Endothelial cell of umbilical vein (primary cell): ENCODE results near the gene CSNK1G1. TPM values are rescaled to one million over a fixed set of nuclear protein-coding genes. Genes with fewer than 3 reads are reported as not detected.

ENCODE experiments used
- BruUV-seq: library from RNA; stranded (reverse); fragments of 400-500 nt; replicated peaks from 2 replicates; lab custom pipeline; 2021; lab: Mats Ljungman, UMichigan
- CTCF ChIA-PET: fragments of 300-600, 350-600 bp; sonication (Branson Sonifier 250); formaldehyde crosslinking; loops from one replicate; lab custom pipeline; 2021; ENCODE audit warnings: antibody characterized with exemption, inconsistent platforms; lab: Charles Lee
- POLR2A ChIA-PET: fragments of 300-600, 350-600 bp; sonication (Branson Sonifier 250); formaldehyde crosslinking; loops from one replicate; lab custom pipeline; 2021; ENCODE audit warnings: antibody characterized with exemption, inconsistent platforms; lab: Charles Lee
- DNase-seq: peaks from one replicate; pipeline ENCODE4 v3.0.0-alpha.2; 2011; ENCODE audit warnings: low read depth, low spot score
- FAIRE-seq: peaks from 2 replicates; lab custom pipeline; 2011; peaks lifted over from hg19 to GRCh38; lab: Jason Lieb, UNC
- H2AFZ ChIP-seq: 2 replicates; pipeline ENCODE4 v1.6.0; 2012; ENCODE audit warnings: low read depth, low read length, control low read depth, inconsistent platforms
- H3K27ac ChIP-seq: 2 replicates; pipeline ENCODE4 v1.5.1; 2011; ENCODE audit warnings: low read depth, mild to moderate bottlenecking, control low read depth, low read length, moderate library complexity; ENCODE audit not compliant: insufficient read depth
- H3K27me3 ChIP-seq, 2 experiments: 2 replicates each; pipeline versions ENCODE4 v1.6.0 to v1.6.1; 2011; ENCODE audit warnings: low read length in 2 of 2, mixed read lengths in 1 of 2; ENCODE audit not compliant: control insufficient read depth in 2 of 2, insufficient read depth in 2 of 2
- H3K36me3 ChIP-seq, 2 experiments: 2 replicates in 1 of 2; 3 replicates in 1 of 2; pipeline ENCODE4 v1.5.1; 2011; ENCODE audit warnings: low read length in 2 of 2, mild to moderate bottlenecking in 1 of 2, moderate library complexity in 1 of 2; ENCODE audit not compliant: control insufficient read depth in 2 of 2, insufficient read depth in 2 of 2; ENCODE audit errors: extremely low read depth in 1 of 2
- H3K4me1 ChIP-seq: 3 replicates; pipeline ENCODE4 v1.5.1; 2011; ENCODE audit warnings: mild to moderate bottlenecking, low read length; ENCODE audit not compliant: control insufficient read depth, insufficient read depth; ENCODE audit errors: extremely low read depth
- H3K4me2 ChIP-seq: 2 replicates; pipeline ENCODE4 v1.6.1; 2011; ENCODE audit warnings: low read length, control low read depth, mixed read lengths; ENCODE audit not compliant: insufficient read depth
- H3K4me3 ChIP-seq, 3 experiments: fragments of 200-600 bp in 1 of 3; sonication (generic), shearing (Covaris generic) in 1 of 3; replicated peaks in 1 of 3; 2 replicates each; pipeline ENCODE4 v1.5.1; 2011 to 2016; ENCODE audit warnings: control low read depth in 3 of 3, low read length in 3 of 3, mild to moderate bottlenecking in 2 of 3, inconsistent platforms in 1 of 3, low read depth in 1 of 3, moderate library complexity in 1 of 3; ENCODE audit not compliant: insufficient read depth in 1 of 3
- H3K79me2 ChIP-seq: 2 replicates; pipeline ENCODE4 v1.6.0; 2012; ENCODE audit warnings: low read length, inconsistent platforms; ENCODE audit not compliant: control insufficient read depth, insufficient read depth
- H3K9ac ChIP-seq: replicated peaks from 2 replicates; pipeline ENCODE3; 2011; ENCODE audit warnings: low read length, control low read depth; ENCODE audit not compliant: insufficient read depth; ENCODE audit errors: extremely low read depth
- H3K9me1 ChIP-seq: replicated peaks from 3 replicates; pipeline ENCODE4 v1.6.0; 2011; ENCODE audit warnings: mild to moderate bottlenecking, low read length; ENCODE audit not compliant: control insufficient read depth, insufficient read depth; ENCODE audit errors: extremely low read depth
- H3K9me3 ChIP-seq: replicated peaks from 2 replicates; pipeline ENCODE4 v1.5.1; 2012; ENCODE audit warnings: low read length, inconsistent platforms; ENCODE audit not compliant: control insufficient read depth, insufficient read depth
- H4K20me1 ChIP-seq: replicated peaks from 2 replicates; pipeline ENCODE3; 2011; ENCODE audit warnings: mild to moderate bottlenecking, low read length; ENCODE audit not compliant: control insufficient read depth, insufficient read depth; ENCODE audit errors: extremely low read depth
- EZH2 ChIP-seq: IDR thresholded peaks from 2 replicates; pipeline ENCODE4 v1.6.1; 2012; ENCODE audit warnings: borderline replicate concordance, low read depth, mild to moderate bottlenecking, moderate library complexity, low read length, inconsistent platforms; ENCODE audit not compliant: severe bottlenecking
- FOS ChIP-seq: IDR thresholded peaks from 2 replicates; pipeline ENCODE4 v1.6.1; 2011; ENCODE audit warnings: mild to moderate bottlenecking, low read length, moderate library complexity, borderline replicate concordance; ENCODE audit not compliant: insufficient read depth
- GATA2 ChIP-seq: IDR thresholded peaks from 2 replicates; pipeline ENCODE4 v1.7.0; 2011; ENCODE audit warnings: low read depth, mild to moderate bottlenecking, moderate library complexity, mixed read lengths, low read length; ENCODE audit not compliant: insufficient read length, insufficient read depth
- JUN ChIP-seq: IDR thresholded peaks from 2 replicates; pipeline ENCODE4 v1.6.1; 2011; ENCODE audit warnings: borderline replicate concordance, low read depth; ENCODE audit not compliant: insufficient read length, insufficient read depth
- MAX ChIP-seq: IDR thresholded peaks from 2 replicates; pipeline ENCODE4 v1.6.1; 2011; ENCODE audit not compliant: insufficient read depth, insufficient read length
- MYC ChIP-seq: IDR thresholded peaks from one replicate; pipeline ENCODE4 v1.6.1; 2011; ENCODE audit warnings: mild to moderate bottlenecking, low read depth, low read length
- POLR2A ChIP-seq: IDR thresholded peaks from 2 replicates; pipeline ENCODE4 v1.6.1; 2012; ENCODE audit warnings: low read depth, mild to moderate bottlenecking, control low read depth, low read length
- POLR2AphosphoS5 ChIP-seq: IDR thresholded peaks from 2 replicates; pipeline ENCODE4 v1.6.1; 2012; ENCODE audit warnings: low read depth, mild to moderate bottlenecking, control low read depth, low read length, moderate library complexity; ENCODE audit not compliant: insufficient read depth
- dilution Hi-C: fragments of 300-500 bp; cut with MboI; formaldehyde crosslinking; loops from one replicate; pipeline ENCODE4 v1.15.0; 2019; ENCODE audit warnings: low sequenced_read_pairs; ENCODE audit not compliant: extremely low pct_ligation_motif_present
- intact Hi-C: fragments of 100-400 bp; cut with micrococcal nuclease; formaldehyde crosslinking; loops from one replicate; pipeline ENCODE4 v1.10.0; 2022
- polyA plus RNA-seq, 4 experiments: library from polyadenylated mRNA; depleted of rRNA in 3 of 4; stranded (reverse) in 3 of 4; unstranded in 1 of 4; fragments of >200 nt; gene quantifications; 2 replicates each; pipeline versions ENCODE4 v1.2.1 to v1.2.3, GENCODE V29; 2011 to 2012; ENCODE audit warnings: missing spikeins in 1 of 4
- total RNA-seq: library from RNA; stranded (reverse); gene quantifications from 2 replicates; pipeline ENCODE4 v1.2.3, GENCODE V29; 2021

CSNK1G1 gene
- total and polyA plus RNA-seq, 2 donors (not counting 3 experiments of a cell fraction or from before 2014, with no cell fraction given): 9.0 to 31.7 TPM

GRCh38 chr15:64246364-64247189 lies 109.4 kb downstream of the CSNK1G1 start:
- CTCF ChIA-PET: interaction anchor here (0.7 to 3.2 kb wide), 3 partner anchors 12 to 24 kb away, joined by 3 to 11 read pairs (median 5); no protein-coding TSS in a partner anchor
- Histone ChIP-seq H4K20me1 (no peaks in the 10 kb centered on the region), H3K4me3 (no peak overlapping the region), H2AFZ (no peak overlapping the region), H3K4me1 (peaks cover 15% of the 10 kb centered on the region), H3K27ac (peak overlapping the region; percentile 91), H3K9me3 (no peaks in the 10 kb centered on the region), H3K27me3 (no peaks in the 10 kb centered on the region), H3K36me3 (no peaks in the 10 kb centered on the region), H3K79me2 (peaks cover 8% of the 10 kb centered on the region), H3K9ac (no peak overlapping the region), H3K9me1 (no peaks in the 10 kb centered on the region), H3K4me2 (no peak overlapping the region)
- dilution Hi-C loops (no loop called here), intact Hi-C loops (loop anchor here (1.0 kb wide), 1 partner anchor 110 kb away; the partner anchor contains the start of gene CSNK1G1)
- DNase-seq (peak; percentile 37), FAIRE-seq (no peak)
- POLR2A ChIA-PET: interaction anchor here (0.6 to 0.7 kb wide), 4 partner anchors 19 to 613 kb away, joined by 3 to 11 read pairs (median 6); no protein-coding TSS in a partner anchor
- BruUV-seq: no TSS peak
- TF ChIP-seq POLR2A (no peak), FOS (peak; percentile 31), EZH2 (no peak), JUN (peak; percentile 14), GATA2 (no peak)

GRCh38 chr15:64245405-64245804 lies 110.6 kb downstream of the CSNK1G1 start:
- no peaks in the 10 kb centered on the region for H3K9me3 ChIP-seq
- H3K9ac ChIP-seq: no peak overlapping the region
- peaks cover 14% of the 10 kb centered on the region for H3K79me2 ChIP-seq
- H4K20me1 ChIP-seq: no peaks in the 10 kb centered on the region
- H3K4me2 ChIP-seq: no peak overlapping the region
- H3K27me3 ChIP-seq: no peaks in the 10 kb centered on the region
- TF ChIP-seq POLR2AphosphoS5 (no peak), MYC (no peak), EZH2 (no peak), MAX (no peak), JUN (no peak)
- H3K4me3 ChIP-seq: no peak overlapping the region
- ChIA-PET CTCF (interaction anchor here (1.2 to 3.2 kb wide), 2 partner anchors 11 to 16 kb away, joined by 5 to 11 read pairs; no protein-coding TSS in a partner anchor), POLR2A (no interaction called here)
- H2AFZ ChIP-seq: no peak overlapping the region
- DNase-seq (no peak), FAIRE-seq (no peak)
- H3K27ac ChIP-seq: no peak overlapping the region
- no peaks in the 10 kb centered on the region for H3K9me1 ChIP-seq
- H3K36me3 ChIP-seq: no peaks in the 10 kb centered on the region
- intact Hi-C loops: no loop called here
- BruUV-seq: no TSS peak
- H3K4me1 ChIP-seq: peaks cover 15% of the 10 kb centered on the region
- dilution Hi-C loops: no loop called here
